ENCODE results near the gene CA6.

DNA sequence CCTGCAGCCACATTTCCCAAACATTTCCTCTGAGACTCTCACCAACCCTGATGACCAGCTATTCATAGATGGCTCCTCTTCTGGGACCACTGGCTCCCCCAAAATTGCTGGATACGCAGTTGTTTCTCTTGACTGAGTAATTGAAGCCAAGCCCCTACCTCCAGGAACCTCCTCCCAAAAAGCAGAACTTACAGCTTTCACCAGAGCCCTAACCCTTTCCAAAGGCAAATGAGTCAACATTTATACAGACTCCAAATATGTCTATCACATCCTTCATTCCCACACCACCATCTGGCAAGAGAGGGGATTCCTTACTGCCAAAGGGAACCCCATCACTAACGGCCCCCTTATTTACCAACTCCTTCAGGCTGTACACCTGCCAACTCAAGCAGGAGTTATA is 20.3 kb upstream of the CA6 start:
- TF ChIP-seq POLR2A (IDR thresholded peaks at IDR 0.05): no peak
- TF ChIP-seq, protein P1, sequence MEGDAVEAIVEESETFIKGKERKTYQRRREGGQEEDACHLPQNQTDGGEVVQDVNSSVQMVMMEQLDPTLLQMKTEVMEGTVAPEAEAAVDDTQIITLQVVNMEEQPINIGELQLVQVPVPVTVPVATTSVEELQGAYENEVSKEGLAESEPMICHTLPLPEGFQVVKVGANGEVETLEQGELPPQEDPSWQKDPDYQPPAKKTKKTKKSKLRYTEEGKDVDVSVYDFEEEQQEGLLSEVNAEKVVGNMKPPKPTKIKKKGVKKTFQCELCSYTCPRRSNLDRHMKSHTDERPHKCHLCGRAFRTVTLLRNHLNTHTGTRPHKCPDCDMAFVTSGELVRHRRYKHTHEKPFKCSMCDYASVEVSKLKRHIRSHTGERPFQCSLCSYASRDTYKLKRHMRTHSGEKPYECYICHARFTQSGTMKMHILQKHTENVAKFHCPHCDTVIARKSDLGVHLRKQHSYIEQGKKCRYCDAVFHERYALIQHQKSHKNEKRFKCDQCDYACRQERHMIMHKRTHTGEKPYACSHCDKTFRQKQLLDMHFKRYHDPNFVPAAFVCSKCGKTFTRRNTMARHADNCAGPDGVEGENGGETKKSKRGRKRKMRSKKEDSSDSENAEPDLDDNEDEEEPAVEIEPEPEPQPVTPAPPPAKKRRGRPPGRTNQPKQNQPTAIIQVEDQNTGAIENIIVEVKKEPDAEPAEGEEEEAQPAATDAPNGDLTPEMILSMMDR (IDR thresholded peaks at IDR 0.05): no peak
